Glomerular visceral epithelial cell (primary cell): ENCODE data around the gene CASZ1.

ENCODE experiments used
- DNase-seq: peaks from one replicate; pipeline ENCODE4 v3.0.0-alpha.2; 2016; ENCODE audit errors: extremely low spot score

CASZ1 gene

DNA sequence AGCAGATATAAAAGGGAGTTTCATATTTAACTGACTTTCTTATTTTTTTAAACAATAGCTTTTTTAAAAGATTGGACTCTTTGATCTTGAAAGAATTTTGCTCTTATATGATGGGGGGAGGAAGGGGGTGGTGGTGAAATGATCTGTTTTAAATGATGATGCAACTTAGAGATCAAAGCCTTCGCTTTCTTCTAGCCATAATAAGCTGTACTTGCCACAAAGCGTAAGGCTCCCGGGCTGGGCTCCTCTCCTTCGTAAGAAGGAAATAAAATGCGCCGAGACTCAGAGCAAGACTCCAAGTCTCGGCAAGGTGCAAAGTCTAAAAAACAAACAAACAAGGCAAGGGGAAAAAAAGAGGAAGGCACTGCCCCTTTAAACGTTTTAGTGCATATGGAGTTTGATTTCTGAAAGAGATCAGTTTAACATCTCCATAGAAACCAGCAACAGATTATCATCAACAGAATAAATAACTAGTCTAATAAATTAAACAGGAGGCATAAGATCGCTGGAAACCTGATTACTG is 3.3 kb downstream of the CASZ1 start:
- DNase-seq: no peak

DNA sequence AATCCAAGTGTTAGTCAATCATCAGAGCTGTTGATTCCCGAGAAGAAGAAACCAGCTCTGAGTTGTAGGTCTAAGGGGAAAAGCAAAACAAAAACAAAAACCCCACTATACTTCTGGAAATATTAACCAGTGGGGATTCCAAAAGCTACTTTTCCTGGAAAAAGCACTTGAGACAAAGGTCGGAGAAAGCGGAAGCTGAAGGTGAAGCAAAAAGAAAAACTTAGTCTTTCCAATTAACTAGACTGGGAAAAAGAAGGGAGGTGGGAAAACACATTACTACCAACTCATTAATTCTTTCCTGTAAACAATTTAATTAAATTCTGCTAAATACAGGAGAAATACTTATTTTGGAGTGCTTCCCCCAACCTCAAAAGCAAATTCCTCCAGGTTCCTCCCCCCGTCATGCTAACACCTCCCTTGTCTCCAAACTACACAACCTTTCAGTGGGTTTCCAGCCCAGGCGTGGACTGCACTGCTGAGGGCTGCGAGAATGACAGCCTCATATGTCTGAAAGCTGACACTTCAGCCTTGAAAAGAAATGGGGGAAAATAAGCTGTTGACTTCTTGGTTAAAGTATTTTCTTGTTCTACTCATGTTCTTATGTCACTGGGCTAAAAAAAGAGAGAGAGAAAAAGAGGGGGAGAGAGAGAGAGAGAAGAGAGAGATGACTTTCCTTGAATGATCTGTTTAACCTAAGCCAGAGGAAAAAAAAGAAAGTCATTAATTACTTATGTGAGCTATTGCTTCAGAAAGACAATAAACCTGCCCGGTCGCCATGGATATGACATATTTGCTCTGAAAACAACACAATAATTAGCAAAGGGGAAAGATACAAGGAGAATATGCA is 5.1 kb downstream of the CASZ1 start:
- DNase-seq: no peak

DNA sequence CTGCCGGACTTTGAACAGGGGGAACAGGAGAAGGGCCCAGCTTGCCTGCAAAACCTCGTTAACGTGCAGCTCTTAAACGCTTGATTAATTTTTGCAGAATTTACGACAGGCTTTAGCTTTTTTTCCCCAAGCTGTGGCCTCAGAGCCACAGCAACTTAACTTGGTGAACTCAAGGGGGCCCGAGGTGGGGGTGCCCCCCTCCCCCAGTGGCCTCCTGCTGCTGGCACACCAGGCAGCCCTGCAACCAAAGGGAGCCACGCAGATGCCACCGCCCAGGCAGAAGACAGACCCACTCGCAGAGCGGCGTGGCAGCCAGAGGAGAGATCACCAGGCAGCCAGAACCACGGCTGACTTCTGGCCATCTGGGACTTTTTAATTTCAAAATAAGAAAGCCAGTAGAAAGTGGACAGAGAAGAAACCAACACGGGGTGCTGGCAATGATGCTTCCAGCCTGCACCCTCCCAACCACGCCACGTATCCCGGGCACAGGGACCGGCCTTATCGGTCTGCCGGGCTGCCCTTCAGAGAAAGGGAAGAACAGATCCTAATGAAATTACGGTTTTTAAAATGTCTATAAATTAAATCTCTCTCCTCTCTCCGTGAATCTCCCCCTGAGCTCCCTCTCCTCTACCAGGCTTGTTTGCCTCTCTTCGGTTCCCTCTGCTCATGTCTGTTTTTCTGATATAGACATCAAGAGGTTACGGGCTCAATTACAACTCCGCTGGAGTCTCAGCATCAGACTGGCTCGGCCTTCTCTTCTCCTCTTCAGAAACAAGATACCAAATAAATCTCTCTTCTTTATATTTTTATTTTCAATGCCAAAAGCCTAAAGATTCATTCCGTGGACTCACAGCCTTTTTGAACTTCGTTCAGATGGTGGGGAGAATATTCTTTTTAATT is 6.4 kb downstream of the CASZ1 start:
- no peak for DNase-seq

DNA sequence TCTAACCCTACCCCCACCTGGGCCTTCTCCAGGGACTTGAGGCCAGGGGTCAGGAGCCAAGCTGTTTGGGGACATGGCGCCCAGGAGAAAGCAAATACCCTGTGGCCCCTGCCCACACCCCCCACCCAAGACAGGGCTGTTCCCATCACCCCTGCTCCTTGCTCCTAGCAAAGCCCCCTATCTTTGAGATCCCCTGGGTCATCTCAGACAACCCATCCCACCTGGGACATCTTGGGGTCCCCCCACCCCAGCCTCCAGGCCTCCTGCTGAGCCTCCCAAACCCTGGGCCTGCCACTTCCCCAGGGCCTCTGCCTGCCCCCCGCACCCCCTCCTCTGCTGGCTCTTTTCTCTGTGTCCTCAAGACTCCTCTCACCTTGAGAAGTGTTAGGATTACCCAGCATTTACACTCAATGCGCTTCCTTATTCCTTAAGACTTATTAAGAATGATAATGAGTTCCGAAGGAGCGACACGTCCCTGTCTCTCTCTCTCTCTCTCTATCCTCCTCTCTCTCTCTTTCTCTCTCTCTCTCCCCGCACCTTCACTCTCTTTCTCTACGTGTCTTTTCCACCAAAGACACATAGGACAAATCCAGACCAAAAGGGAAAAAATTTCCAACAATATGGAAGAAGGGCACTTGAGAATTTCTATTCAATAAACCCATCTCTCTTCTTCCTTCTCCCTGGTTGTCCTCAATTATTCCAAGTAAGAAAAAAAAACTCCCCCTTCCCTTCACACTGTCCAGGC is 7.2 kb downstream of the CASZ1 start:
- no peak for DNase-seq

DNA sequence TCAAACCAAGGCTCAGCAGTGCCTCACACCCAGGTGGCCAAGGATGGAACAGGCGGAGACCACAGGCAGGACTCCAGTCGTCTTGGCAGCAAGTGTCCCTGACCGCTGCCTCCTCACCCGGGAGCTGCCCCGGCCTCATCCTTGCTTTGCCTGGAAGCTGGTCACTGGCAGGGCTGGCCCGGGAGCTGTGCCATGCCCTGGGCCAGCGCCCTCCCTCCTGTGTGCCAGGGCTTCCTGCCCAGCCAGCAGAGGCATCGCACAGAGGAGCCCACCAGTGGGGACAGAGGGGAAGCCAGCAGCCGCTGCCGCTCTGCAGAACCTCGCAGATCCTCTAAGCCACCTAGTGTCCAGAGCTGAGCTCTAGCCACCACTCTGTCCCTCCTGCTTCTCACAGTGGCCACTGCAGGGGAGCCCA is 7.8 kb downstream of the CASZ1 start:
- no peak for DNase-seq

DNA sequence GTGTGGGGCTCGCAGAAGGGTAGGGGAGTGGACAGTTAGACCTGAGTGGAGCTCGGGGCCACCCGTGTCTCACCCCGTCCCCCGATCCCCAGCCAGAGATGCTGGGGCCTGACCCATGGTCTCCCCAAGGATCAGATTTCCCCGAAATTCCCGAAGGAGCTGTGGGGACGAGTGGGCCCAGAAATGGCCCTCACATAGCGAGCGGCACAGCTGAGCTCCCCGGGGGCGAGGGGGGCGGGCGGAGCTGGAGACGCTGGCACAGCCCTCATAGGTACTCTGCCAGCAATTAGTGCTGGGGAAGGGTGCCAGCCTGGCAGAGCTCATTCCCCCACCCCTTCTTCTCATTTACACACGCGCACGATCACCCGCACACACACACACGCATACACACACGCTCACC is 9.2 kb downstream of the CASZ1 start:
- DNase-seq: no peak

DNA sequence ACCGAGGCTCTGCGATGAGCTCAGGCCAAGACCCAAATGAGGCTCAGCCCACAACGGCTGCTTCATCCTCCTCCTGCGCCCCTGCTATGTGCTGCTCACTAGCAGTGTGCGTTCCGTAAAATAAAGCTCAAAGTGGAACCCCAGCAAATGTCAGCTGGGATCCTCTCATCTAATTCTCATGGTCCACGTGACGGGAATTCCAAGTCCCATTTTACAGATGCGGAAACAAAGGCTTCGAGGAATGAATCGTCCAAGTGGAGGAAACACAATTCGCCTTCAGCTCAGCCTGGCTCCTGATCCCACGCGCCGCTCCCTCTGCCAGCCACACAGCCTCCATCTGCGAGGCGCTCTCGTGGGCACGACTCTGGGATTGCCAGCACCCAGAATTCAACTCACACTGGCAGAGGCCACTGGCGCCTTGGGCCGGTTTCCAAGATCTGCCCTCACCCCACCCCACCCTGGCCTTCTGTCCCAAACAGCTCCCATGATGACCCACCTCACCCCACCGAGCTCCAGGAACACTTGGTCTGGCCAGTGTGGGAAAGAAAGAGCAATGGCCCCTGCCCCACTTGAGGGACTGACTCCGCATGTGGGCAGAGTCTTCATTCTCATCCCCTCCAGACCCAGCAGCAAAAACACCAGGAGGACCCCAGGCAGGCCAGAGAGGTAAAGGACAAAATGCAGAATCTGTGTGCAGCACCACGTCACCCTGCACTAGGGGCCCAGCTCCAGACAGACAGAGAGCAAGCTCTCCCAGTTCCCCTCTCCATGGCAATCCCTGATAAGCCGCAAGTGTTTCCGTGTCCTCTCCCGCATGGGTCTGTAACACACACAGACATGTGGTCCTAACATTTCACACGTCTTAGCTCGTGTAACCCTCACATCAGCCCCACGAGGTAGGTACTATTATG is 10.5 kb downstream of the CASZ1 start:
- no peak for DNase-seq

DNA sequence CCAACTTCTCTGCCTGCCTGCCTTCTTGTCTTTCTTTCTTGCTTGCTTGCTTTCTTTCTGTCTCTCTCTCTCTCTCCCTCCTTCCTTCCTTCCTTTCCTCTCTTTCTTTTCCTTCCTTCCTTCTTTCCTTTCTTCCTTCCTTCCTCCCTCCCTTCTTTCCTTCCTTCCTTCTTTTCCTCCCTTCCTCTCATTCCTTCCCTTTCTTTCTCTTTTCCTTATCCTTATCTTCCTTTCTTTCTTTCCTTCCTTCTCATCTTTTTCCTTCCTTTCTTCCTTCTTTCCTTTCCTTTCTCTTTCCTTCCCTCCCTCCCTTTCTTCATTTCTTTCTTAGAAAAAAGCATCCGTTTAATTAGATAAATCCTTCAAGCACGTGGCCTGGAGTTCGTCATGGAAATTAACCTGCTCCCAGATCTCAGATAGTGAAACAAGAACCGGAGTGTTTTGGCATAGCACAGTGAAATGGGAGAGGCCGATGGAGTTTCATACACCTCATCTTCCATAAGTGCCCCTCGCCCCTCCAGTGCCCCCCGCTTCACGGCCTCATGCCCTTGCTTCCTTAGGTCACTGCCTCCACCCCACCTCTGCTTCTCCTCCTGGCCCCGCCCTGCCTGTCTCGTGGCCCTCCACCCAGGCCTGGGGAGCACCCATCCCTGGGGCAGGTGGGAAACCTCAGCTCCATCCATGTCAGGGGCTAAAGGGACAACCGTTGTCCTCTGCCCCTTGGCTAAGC is 11.3 kb downstream of the CASZ1 start:
- DNase-seq: no peak

DNA sequence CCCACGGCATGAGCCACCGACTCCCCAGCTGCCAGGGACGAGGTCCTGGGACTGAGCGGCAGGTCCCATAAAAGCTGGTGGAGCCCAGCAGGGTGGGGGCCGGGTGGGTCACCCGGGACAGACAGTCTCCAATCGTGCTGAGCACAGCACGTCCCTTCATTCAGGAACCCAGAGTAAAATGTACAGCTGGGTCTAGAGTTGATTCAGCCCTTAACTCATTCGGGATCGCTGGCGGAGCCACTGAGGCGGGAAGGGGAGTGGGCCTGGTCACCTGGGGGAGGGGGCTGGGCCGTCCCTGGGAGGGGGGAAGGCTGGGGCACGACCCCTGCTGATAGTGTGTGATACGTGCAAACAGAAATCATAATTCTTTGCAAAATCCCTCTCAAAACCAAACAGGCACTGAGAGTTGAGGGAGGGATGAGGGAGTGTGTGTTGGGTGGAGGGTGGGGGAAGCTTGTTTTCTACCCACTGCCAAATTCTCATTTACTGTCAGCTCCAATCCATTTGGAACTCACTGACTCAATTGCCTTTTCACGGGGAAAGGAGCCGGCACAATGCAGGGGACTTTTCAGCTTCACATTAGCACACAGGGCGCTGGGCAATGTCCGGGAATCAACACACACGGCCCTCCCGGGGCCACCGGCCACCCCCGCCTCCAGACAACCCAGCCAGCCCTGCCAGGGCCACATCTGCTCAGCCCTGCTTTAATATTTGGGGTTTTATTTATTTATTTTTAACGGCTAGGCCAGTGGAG is 13.8 kb downstream of the CASZ1 start:
- no peak for DNase-seq

DNA sequence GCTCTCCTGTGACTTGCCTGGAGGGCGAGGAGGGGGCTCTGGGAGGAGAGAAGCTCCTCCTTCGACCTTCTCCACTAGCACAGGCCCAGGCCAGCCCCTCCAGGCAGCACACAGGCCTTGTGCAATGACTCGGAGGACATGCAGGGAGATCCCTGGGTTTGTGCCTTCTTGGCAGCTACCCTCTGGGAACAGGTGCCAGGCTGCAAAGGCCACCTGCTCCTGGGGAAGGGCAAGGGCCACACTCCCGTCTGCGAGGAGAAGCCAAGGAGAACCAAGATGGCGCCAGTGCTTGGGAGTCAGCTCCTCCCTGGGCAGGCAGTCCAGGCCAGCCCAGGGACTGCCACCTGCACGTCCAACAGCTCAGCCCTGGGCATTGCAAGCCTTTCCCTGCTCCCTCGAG is 15.3 kb downstream of the CASZ1 start:
- DNase-seq: no peak

DNA sequence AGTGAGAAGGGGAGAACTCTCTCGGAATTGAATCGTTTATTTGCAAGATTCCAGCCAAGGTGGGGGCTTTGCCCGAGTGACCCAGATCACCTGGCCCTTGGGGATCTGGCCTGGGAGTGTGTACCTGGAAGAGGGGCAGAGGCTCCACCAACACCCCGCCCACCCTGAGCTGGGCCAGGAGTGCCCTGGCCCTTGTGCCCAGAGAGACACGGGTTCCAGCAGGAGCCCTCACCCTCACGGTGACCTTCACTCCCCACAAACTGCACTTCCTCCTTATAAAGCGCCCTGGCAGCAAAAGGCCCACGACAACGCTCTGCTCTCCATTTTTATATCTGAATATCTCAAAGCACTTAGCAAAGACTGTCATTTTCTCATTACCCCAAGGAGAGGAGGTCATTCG is 16.6 kb downstream of the CASZ1 start:
- no peak for DNase-seq

DNA sequence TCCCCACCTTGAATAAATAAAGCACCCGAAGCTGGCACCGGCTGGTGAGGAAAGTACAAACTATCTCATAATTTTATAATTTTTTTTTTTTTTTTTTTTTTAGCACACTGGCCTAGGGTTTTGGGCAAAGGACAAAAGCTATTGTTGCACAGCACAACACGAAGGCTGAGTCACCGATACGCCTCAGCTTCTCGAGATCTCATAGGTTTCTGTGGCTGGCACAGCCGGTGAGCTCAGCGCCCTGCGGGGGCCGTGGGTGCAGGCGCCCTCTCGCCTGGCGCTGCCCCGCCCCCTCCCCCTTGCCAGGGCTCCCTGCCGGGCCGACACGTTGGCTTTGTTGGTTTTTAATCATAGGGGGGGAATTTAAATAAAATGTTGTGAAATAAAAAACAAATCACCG is 17.2 kb downstream of the CASZ1 start:
- no peak for DNase-seq

DNA sequence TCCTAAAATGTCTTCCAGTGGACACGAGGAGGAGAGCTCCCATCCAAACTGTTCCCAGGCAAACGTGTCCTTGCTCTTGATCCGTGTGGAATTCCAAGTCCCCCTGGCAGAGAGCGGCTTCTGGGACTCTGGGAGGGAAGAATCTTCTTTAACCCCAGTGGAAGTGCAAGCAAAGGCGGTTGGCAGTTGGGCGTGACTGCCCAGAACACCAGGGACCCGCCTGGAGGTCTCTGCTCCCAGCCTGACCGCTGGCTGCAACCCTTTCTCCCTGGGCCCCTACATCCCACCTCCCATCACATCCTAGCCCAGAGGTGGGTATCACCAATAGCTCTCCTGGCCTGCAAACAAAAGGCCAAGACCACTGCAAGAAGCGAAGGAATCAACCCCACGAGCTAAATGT is 17.8 kb downstream of the CASZ1 start:
- DNase-seq: no peak

DNA sequence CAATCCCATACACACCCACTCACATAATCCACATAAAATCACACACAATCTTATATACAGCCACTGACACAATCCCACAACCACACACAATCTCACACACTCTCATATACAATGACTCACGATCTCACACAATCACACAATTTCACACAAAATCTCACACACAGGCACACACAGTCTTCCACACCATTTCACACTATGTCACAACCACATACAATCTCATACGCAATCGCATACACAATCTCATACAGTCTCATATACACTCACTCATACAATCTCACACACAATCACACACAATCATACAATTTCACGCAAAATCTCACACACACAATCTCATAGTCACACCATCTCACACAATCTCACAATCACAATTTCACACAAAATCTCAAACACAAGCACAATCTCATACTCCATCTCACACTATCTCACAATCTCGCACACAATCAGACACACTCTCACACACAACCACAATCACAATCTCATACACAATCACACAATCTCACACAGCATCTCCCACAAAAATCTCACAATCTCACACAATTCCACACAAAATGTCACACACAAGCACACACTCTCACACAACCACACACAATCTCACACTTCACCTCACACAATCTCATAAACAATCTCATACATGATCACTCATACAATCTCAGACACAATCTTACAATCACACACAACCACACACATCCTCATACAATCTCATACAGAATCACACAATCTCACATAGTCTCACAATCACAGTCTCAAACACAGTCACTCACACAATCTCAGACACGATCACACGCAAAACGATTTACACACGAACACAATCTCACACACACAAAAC is 18.5 kb downstream of the CASZ1 start:
- no peak for DNase-seq

DNA sequence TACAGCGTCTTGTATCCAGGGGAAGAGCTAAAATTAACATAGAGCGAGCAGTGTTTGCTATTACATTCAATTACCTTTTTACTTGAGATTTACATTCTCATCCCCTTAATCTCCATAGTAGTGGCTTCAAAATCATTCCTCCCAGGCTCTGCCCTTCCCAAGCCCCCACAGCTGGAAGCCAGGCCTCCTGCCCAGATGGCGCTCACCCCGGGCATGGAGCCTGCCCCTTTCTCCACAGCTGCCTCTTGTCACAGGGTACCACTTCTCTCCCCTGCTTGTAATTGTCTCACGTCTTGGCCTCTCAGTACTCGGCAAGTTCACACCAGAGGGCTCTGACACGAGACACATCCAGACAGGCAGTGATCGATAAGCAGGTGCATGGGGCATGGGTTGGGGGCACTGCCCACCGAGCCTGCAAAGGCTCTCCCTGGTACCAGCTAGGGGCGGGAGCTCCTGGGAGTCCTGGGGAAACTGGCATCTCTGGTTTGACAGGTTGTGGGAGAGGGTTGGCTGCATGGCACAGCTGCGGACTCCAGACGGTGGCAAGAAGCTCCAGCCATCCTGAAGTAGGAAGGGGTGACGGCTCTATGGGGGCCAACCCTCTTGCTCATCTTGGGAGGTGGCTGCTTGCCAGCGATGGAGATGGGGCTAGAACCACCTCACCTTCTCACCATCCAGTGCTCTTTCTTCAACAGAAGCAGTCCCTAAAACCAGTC is 20.1 kb downstream of the CASZ1 start:
- DNase-seq: no peak

DNA sequence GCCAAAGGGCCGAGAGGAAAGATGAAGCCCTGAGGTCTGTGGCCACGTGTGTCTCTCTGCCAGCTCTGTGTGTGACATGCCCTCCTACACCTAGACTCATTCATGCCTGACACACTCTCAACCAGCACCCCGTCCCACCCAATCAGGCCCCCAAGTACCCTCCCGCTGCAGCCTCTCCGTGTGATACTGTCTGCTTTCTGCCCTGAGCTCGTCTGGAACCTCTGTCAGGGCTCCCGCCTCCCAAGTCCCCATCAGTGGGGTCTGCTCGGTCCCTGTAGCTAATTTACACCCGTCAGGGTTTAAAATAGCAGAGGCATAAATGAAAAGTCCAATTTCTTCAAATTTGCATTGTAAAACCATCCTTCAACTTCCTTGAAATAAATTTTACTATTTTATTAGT is 20.7 kb downstream of the CASZ1 start:
- no peak for DNase-seq

DNA sequence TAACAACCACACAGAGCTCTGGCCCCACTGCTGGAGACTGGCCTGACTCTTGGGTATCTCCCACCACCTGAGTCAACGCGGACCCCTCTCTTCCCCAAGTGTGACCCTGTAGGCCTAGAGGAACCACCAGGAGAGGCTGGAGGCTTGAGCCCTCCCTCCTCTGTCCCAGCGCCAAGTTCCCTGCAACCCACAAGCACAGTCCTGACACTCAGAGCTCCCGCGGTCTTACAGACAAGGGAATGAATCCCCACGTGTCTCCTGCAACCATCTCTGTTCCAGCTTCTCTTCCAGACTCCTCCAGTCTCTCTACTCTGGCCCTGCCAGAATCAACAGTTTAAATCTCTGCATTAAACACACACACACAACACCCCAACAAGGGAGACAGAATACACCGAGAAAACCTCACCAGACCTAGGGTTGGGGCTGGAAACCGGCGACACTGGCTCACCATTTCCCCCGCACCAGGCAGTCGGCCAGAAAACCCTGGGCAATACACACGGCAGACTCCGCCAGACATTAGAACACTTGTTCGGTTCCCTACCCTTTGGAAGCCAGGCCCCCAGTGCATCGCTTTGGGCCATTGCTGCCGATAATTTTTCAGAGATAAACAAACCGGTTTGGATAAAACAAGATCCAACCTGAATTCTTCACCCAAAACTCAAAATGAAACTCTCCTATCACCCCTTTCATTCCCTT is 21.7 kb downstream of the CASZ1 start:
- DNase-seq: no peak
